Ammon's horn (tissue), 1 donor: ENCODE data around the gene PRDX2.

Experiments
- DNase-seq: peaks from one replicate; pipeline ENCODE4 v3.0.0-alpha.2; 2016; ENCODE audit warnings: low spot score

Gene PRDX2

DNA sequence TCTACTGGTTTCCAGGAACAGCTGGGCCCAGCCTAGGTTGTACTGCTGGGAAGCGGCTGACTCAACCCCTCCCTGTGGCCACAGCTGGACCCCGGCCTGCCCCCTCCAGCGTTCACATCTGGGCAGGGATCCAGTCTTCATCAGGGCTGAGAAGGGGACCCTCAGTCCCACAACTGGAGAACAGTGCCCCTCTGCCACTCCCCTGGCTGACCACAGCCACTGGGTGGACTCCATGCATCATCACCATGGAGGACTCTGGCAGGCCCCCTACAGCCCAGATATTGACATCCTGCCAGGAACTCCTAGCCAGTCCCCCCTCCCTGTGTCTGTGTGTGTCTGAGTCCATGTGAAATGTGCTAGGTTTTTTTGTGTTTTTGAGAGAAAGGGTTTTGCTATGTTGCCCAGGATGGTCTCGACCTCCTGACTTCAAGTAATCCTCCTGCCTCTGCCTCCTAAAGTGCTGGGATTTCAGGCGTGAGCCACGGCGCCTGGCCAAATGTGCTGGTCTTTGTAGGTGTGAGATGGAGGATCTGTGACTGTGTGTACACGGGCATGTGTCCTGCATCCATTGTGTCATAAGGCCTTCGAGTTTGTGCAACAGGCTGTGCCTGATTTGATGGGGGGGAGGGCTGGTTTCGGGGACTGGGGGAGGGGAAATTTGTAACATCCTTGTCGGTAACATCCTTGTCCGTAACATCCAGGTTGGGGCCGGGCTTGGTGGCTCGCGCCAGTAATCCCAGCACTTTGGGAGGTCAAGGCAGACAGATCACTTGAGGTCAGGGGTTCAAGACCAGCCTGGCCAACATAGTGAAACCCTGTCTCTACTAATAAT, 22.2 kb downstream of the PRDX2 start:
- no peak for DNase-seq

GRCh38 chr19:12778905-12779161, 22.8 kb downstream of the PRDX2 start:
- no peak for DNase-seq

GRCh38 chr19:12778017-12778904, 23.3 kb downstream of the PRDX2 start:
- no peak for DNase-seq

DNA sequence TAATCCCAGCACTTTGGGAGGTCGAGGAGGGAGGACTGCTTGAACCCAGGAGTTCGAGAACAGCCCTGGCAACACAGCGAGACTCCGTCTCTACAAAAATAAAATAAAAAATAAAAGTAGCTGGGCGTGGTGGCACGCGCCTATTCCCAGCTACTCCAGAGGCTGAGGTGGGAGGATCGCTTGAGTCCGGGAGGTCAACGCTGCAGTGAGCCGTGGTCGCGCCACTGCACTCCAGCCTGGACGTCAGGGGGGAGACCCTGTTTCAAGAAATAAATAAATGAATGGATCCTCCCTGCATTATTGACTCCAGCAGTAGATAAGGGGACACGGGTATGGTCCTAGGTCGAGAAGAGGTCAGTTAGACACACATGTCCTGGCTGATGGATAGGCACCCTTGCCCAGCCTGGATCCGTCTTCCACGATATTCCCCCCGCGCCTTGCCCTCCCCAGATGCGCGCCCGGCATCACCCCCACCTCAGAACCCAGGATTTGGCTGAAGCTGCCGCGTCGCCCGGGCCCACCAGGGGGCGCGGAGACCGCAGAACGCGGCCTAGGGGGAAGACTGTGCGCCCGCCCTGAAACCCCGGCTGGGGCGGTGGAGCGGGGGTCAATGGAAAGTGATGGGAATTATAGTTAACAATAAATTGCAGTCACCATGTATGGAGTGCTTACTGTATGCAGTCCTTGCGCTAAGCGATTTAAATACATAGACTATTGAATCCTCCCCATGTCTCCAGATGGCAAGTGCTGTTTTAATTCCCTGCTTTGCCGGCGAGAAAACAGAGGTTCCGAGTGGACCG, 24.2 kb downstream of the PRDX2 start:
- DNase-seq, result peak; percentile 81

DNA sequence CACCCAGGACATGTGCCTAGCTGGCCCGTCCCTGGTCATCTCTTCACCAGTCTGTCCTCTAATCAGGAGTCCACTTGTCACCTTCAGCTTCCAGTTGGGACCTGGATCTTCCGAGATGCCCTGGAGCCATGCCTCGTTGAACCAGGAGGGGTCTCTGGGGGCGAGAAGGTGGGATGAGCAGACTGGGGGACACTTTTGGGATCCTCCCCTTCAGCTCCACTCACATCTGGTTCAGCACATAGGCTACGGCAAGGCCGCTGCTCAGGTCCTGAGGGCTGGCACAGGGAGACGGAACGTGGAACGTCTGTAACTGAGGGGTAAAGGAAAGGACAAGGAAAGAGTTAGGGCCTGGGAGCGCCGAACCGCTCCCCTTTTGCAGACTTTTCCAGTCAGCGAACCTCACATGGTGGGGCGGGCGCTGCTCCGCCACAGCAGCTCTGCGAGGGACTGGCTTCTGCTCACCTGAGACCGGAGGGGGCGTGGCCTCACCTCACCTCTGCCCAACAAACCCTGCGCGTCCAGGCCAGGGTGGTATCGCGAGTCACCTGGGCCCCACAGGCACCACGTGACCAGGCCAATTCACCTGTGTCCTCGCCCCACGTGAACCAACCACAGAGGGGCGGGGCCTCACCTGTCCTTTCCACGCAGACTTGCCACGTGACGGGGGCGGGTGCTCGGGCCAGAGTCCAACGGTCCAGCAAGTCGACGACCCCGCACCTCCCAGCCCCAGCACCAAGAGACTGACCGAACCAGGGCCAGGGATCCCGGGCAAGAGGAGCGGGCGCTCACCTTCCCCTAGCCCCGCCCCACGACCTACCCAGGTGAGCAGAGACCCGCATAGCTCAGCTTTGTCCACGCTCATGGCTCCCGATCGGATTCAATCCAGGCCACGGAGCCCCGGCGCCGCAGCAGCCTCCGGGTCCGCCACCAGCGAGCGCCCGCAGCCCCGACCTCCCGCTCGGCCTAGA, 26.7 kb downstream of the PRDX2 start, which contains the start of gene HOOK2:
Gene HOOK2, minus strand, starts transcription at position 965 of the 968 bp plus-strand sequence. Its CDS starts 103 bp downstream, at position 862.
- DNase-seq, result no peak

- no peak for DNase-seq
Observed at GRCh38 chr19:12773571-12773970, 28.0 kb downstream of the PRDX2 start.

GRCh38 chr19:12772323-12772722, 29.3 kb downstream of the PRDX2 start:
- no peak for DNase-seq

GRCh38 chr19:12770922-12771321, 30.7 kb downstream of the PRDX2 start:
- DNase-seq, result no peak

DNA sequence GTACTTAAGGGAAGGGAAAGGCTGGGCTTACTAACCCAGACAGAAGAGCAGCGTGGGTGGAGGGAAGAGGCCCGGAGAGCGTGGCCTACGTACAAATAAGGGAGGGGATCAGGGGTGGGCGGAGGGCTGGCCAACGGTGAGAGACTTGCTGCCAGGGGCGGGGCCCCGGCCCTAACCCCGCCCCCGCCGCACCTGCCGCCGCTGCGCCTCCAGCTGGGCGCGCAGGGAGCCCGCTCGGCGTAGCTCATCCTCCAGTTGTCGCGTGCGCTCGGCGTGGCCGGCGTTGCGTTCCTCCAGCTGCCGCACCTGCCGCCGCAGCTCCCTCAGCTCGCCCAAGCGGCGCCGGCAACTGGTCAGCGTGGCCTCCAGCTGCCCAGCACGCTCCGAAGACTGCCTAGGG, 31.9 kb downstream of the PRDX2 start:
- DNase-seq, result no peak

DNA sequence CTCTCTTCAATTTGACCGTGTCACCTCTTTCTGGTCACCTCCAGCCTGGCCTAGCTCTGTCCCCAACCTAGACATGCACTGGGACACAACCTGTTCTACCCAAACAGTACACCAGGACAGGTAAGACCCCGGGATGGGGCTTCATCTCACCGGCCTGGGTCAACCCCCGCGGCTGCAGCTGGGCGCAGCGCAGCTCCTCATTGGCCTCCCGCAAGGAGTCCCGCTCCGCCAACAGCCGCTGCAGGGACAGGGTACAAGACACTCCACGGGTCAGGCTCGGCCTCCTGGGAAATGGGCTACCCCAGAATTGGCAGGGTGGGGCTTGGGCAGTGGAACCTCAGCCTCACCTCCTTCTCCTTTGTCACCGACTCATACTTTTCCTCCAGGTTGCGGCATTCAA, 33.9 kb downstream of the PRDX2 start:
- no peak for DNase-seq

GRCh38 chr19:12767150-12767549, 34.5 kb downstream of the PRDX2 start:
- DNase-seq, result no peak

DNA sequence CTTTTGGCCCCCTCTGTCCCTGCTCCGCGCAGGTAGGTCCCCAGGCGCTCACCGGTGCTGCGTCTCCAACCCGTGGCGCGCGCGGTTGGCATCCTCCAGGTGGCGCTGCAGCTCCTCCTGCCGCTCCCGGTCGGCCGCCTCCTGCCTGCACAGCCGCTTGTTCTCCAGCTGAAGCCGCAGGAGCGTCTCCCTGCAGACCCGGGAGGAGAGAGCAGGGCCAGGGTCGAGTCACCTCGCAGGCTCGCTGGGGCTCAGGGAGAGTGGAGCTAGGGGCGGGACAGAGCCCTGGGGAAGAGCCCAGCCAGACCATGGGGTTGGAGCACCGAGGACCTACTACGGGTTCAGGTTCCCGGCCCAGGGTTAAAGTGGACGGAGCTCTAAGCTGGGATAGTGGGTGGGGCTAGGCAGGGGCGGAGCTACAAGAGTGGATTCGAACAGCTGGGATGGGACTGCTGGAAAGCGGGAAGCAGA, 35.5 kb downstream of the PRDX2 start:
- peak; percentile 69 for DNase-seq

DNA sequence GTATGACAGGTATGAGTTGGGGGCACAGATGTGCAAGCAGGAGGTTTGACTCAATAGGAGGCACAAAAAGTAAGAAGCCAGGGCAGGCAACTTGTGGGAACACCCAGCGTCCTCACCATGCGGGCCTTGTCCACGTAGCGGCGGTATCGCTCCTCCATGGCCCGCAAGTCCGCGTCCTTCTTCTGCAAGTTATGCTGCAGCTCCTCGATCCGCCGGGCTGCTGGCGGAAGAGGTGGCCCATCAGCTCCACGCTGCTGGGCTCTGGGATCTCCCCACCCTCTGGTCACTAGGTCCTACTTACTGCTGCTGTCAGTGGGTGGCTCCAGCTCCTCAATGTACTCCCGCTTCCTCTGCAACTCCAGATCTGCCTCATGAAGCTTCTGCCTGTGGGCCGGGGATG, 36.9 kb downstream of the PRDX2 start:
- no peak for DNase-seq

DNA sequence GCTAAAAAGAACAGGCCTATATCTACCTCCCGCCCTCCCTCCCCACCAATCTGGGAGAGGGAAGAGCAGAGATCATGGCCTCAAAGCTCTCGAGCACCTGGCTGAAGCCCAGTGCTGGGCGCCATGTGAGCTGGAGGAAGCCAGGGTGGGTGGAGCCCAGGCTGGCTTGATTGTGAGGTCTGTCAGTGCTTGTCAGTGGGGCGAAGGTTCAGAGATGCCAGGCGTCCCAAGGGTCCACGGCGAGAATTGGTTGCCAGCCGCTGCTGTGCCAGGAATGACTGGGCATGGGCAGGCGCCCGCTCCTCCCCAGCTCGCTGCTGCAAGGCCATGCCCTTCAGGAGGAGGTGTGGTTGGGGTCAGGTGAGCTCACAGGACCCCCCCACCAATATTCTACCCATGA, 38.5 kb downstream of the PRDX2 start:
- DNase-seq, result no peak

GRCh38 chr19:12759686-12760085, 41.9 kb downstream of the PRDX2 start:
- DNase-seq, result no peak

- peak; percentile 48 for DNase-seq
Observed at GRCh38 chr19:12757544-12758274, 43.9 kb downstream of the PRDX2 start.

DNA sequence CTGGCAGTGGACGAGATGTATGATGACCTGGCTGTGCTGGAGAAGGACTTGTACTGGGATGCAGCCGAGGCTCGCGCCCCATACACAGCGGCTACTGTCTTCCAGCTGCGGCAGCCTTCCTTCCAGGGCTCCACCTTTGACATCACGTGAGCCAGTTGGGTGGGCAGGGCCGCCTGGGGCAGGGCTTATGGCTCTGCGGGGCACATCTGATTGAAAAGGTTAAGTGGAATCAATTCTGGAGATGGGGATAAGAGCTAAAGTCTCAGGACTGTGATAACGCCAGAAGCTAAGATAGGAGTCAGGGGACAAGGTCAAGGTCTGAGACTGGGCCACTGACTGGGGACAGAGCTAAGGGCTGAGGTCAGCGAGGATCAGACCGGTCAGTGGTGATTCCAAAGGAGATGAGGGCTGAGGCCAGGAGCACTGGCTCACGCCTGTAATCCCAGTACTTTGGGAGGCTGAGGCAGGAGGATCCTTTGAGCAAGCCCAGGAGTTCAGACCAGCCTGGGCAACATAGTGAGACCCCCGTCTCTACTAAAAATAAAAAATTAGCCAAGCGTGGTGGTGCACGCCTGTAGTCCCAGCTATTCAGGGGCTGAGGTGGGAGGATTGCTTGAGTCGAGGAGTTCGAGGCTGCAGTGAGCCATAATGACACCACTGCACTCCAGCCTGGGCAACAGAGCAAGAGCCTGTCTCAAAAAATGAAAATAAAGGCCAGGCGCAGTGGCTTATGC, 45.3 kb downstream of the PRDX2 start:
- no peak for DNase-seq

DNA sequence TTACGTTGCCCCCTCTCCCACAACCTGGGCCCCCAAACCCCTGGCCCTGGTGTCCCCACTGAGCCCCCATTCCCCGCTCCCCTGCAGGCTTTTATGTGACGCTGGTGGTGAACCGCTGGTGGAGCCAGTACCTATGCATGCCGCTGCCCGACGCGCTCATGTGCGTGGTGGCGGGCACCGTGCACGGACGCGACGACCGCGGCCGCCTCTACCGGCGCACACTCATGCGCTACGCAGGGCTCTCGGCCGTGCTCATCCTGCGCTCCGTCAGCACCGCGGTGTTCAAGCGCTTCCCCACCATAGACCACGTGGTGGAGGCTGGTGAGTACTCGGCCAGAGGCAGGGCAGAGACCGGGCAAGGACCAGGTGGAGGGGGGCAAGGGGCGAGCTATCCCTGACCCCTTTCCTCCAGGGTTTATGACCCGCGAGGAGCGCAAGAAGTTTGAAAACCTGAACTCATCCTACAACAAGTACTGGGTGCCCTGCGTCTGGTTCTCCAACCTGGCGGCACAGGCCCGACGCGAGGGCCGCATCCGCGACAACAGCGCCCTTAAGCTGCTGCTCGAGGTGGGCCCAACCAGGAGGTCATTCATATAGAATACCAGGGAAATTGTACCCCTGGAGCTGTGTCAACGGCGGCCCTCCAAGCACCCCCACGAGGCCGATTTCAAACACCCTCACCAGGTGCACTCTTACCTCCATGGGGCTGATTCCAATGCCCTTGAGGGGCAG, 47.0 kb downstream of the PRDX2 start:
- no peak for DNase-seq
